HepG2 (cell line): Measurements from ENCODE around the gene IL18RAP. TPM values are rescaled to one million over a fixed set of nuclear protein-coding genes. Genes with fewer than 3 reads are reported as not detected.

ENCODE experiments used
- ATAC-seq: fragments of 200-7000 bp; cut with Tn5 transposase; 3 replicates; pipeline ENCODE4 v1.9.1; 2020; ENCODE audit warnings: mild to moderate bottlenecking, moderate library complexity
- BruUV-seq: library from RNA; stranded (reverse); fragments of 400-500 nt; replicated peaks from 2 replicates; lab custom pipeline; 2021; lab: Mats Ljungman, UMichigan
- CTCF ChIA-PET: fragments of 300-600 bp; formaldehyde crosslinking; extraction: SDS; loops from one replicate; lab custom pipeline; 2021; ENCODE audit warnings: low total read pairs, inconsistent platforms, low intra/inter-chr PET ratio; lab: Yijun Ruan, JAX
- POLR2A ChIA-PET: fragments of 350-600 bp; sonication (Branson Sonifier 250); formaldehyde crosslinking; loops from one replicate; lab custom pipeline; 2020; ENCODE audit warnings: antibody characterized with exemption, inconsistent platforms; lab: Yijun Ruan, JAX
- DNase-seq: peaks from one replicate; pipeline ENCODE4 v3.0.0-alpha.2; 2015; ENCODE audit warnings: low spot score
- FAIRE-seq: peaks from 3 replicates; lab custom pipeline; 2011; peaks lifted over from hg19 to GRCh38; lab: Jason Lieb, UNC
- H2AFZ ChIP-seq: one replicate; pipeline ENCODE4 v1.6.1; 2011; ENCODE audit warnings: low read length, inconsistent platforms
- H3K27ac ChIP-seq: fragments of 300-600 bp; 3 replicates; pipeline ENCODE4 v1.8.0; 2011; ENCODE audit warnings: mixed run types, mild to moderate bottlenecking, mixed read lengths, low read length, inconsistent platforms; ENCODE audit not compliant: insufficient read depth; ENCODE audit errors: extremely low read length
- H3K27me3 ChIP-seq, 2 experiments: fragments of 200-600 bp in 1 of 2; 2 replicates in 1 of 2; 3 replicates in 1 of 2; pipeline versions ENCODE4 v1.6.0 to v1.8.0; 2011; ENCODE audit warnings: low read length in 2 of 2, mild to moderate bottlenecking in 2 of 2, moderate library complexity in 2 of 2, inconsistent platforms in 1 of 2; ENCODE audit not compliant: insufficient read depth in 2 of 2, control insufficient read depth in 1 of 2
- H3K36me3 ChIP-seq, 2 experiments: fragments of 200-600 bp in 1 of 2; replicated peaks in 1 of 2; 2 replicates in 1 of 2; 3 replicates in 1 of 2; pipeline versions ENCODE4 v1.5.1 to v1.8.0; 2011; ENCODE audit warnings: low read length in 2 of 2, inconsistent platforms in 1 of 2; ENCODE audit not compliant: insufficient read depth in 2 of 2, control insufficient read depth in 1 of 2
- H3K4me1 ChIP-seq: 2 replicates; pipeline ENCODE4 v1.5.1; 2012; ENCODE audit warnings: low read length, inconsistent platforms; ENCODE audit not compliant: insufficient read depth
- H3K4me2 ChIP-seq: 2 replicates; pipeline ENCODE4 v1.6.0; 2011; ENCODE audit warnings: low read depth, low read length, inconsistent platforms
- H3K4me3 ChIP-seq, 3 experiments: fragments of 200-600 bp in 1 of 3; sonication (generic), shearing (Covaris generic) in 1 of 3; replicated peaks in 1 of 3; 2 replicates each; pipeline ENCODE4 v1.5.1; 2011 to 2016; ENCODE audit warnings: low read length in 3 of 3, inconsistent platforms in 2 of 3, low read depth in 2 of 3, mild to moderate bottlenecking in 2 of 3, control low read depth in 1 of 3, mixed read lengths in 1 of 3; ENCODE audit not compliant: insufficient read depth in 1 of 3
- H3K79me2 ChIP-seq: one replicate; pipeline ENCODE4 v1.6.1; 2011; ENCODE audit warnings: low read length, inconsistent platforms; ENCODE audit not compliant: insufficient read depth
- H3K9ac ChIP-seq: 2 replicates; pipeline ENCODE4 v1.6.0; 2011; ENCODE audit warnings: mild to moderate bottlenecking, low read depth, low read length, inconsistent platforms; ENCODE audit not compliant: insufficient read depth
- H3K9me3 ChIP-seq: 2 replicates; pipeline ENCODE4 v1.5.1; 2012; ENCODE audit warnings: mild to moderate bottlenecking, low read length
- H4K20me1 ChIP-seq: 2 replicates; pipeline ENCODE4 v1.6.0; 2011; ENCODE audit warnings: inconsistent platforms, mild to moderate bottlenecking, low read length, moderate library complexity; ENCODE audit not compliant: insufficient read depth
- GTF2F1 ChIP-seq: fragments of 150-350 bp; IDR thresholded peaks from 2 replicates; pipeline ENCODE4 v1.6.1; 2014; ENCODE audit warnings: low read length
- IKZF4 ChIP-seq: sonication (generic); formaldehyde crosslinking; IDR thresholded peaks from 2 replicates; pipeline ENCODE4 v1.5.1; 2020; ENCODE audit warnings: borderline replicate concordance, mild to moderate bottlenecking, low read depth, missing genetic modification reagents; ENCODE audit errors: not compliant biosample characterization
- MAFG ChIP-seq: sonication (generic); formaldehyde crosslinking; IDR thresholded peaks from 2 replicates; pipeline ENCODE4 v1.5.1; 2020; ENCODE audit warnings: mild to moderate bottlenecking, missing genetic modification reagents
- STAT5B ChIP-seq: sonication (generic); formaldehyde crosslinking; IDR thresholded peaks from 2 replicates; pipeline ENCODE4 v1.4.0; 2020; ENCODE audit warnings: missing genetic modification reagents
- ZFP1 ChIP-seq: IDR thresholded peaks from 2 replicates; pipeline ENCODE4 v1.6.1; 2016
- ZNF30 ChIP-seq: sonication (generic); formaldehyde crosslinking; IDR thresholded peaks from 2 replicates; pipeline ENCODE4 v1.5.0; 2020; ENCODE audit warnings: mild to moderate bottlenecking, missing genetic modification reagents
- ZNF83 ChIP-seq: sonication (generic); formaldehyde crosslinking; IDR thresholded peaks from 2 replicates; pipeline ENCODE4 v1.4.0; 2020; ENCODE audit warnings: missing genetic modification reagents, mild to moderate bottlenecking, borderline replicate concordance
- WGBS: methylation state at CpG from one replicate; pipeline ENCODE4 v1.1.6; 2017; ENCODE audit warnings: low lambda C conversion rate; 5-methylcytosine and 5-hydroxymethylcytosine counted together
- in situ Hi-C: cut with HindIII; loops from 2 replicates; pipeline ENCODE4 v1.10.0; 2017; ENCODE audit warnings: low pct_unique_long_range_greater_than_20kb; ENCODE audit not compliant: extremely low pct_ligation_motif_present
- intact Hi-C: fragments of 100-400 bp; cut with micrococcal nuclease; formaldehyde crosslinking; loops from one replicate; pipeline ENCODE4 v1.10.0; 2022; ENCODE audit not compliant: unreplicated experiment
- polyA plus RNA-seq, 8 experiments: library from polyadenylated mRNA; depleted of rRNA in 3 of 8; stranded (reverse) in 7 of 8; unstranded in 1 of 8; fragments of >200 nt; fragmentation: Illumina TruSeq in 4 of 8; extraction: Trizol in 4 of 8; gene quantifications; 2 replicates each; pipeline versions ENCODE4 v1.2.1 to v1.2.3, GENCODE V29; 2011 to 2016; ENCODE audit warnings: low read depth in 4 of 8, missing spikeins in 1 of 8, mixed read lengths in 1 of 8; ENCODE audit not compliant: insufficient read depth in 1 of 8
- total RNA-seq, 5 experiments: library from RNA; depleted of rRNA; stranded (reverse); fragments of >200 nt; fragmentation: Illumina TruSeq; extraction: Trizol; gene quantifications; 2 replicates each; pipeline ENCODE4 v1.2.3, GENCODE V29; 2016; ENCODE audit warnings: low read depth in 1 of 5

IL18RAP gene
- total and polyA plus RNA-seq, 2 of the 13 experiments (the other 11 are each of a cell fraction or from before 2014, with no cell fraction given), result 0.05 TPM; not detected in 1

DNA sequence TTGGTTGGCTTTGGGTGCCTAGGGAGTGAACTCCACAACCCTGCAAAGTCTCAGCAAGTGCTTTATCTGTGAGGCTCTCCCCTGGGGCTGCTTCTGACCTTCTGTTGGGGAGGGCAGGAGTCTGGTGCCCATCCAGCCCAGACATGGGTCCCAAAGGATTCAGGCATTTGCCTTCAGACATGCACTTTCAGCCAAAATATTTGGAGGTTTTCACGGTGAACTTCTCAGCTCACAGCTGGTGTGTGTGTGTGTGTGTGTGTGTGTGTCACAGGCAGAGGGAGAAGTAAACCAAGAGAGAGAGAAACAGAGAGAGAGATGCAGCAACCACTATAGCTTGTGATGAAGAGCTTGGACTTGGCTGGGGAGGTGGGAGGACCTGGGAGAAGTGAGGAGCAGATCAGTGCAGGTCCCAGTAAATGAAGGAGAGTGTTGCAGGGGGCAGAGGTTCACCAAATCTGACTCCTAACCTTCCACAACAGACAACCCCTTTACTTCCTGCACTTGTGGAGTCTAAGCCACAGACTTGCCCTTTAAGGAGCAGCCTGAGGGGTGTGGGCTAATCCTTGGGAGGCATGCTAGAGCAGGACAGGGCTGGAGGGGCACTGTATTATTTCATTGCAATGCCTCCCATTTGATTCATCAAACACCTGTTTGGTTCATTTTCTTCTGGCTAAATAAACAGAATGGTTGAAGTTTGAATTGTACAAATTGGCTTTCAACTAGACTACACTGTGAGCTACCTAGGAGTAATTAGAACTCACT lies 64.2 kb downstream of the IL18RAP start (continued):
- no peak for TF ChIP-seq MAFG (CRISPR knock-in tag)
- no peak for TF ChIP-seq ZFP1 (CRISPR knock-in tag)
- TF ChIP-seq ZNF83 (CRISPR knock-in tag), result no peak
- TF ChIP-seq IKZF4 (CRISPR knock-in tag), result no peak
- TF ChIP-seq, all 625 proteins: peak for 0

GRCh38 chr2:102487761-102488462 lies 65.0 kb downstream of the IL18RAP start:
- ChIA-PET POLR2A (no interaction called here), CTCF (no interaction called here)
- no peak overlapping the region for H3K4me2 ChIP-seq
- intact Hi-C loops (no loop called here), in situ Hi-C loops (no loop called here)
- H3K79me2 ChIP-seq, result no peaks in the 10 kb centered on the region
- no peaks in the 10 kb centered on the region for H3K36me3 ChIP-seq
- H3K4me1 ChIP-seq, result no peaks in the 10 kb centered on the region
- FAIRE-seq (no peak), DNase-seq (no peak)
- no TSS peak for BruUV-seq
- H4K20me1 ChIP-seq, result no peaks in the 10 kb centered on the region
- 36% methylated on average over 8 of the region's 8 CpGs for WGBS
- H3K9me3 ChIP-seq, result no peaks in the 10 kb centered on the region
- no peak overlapping the region for H3K27ac ChIP-seq
- H3K9ac ChIP-seq, result no peak overlapping the region
- TF ChIP-seq GTF2F1, result no peak
- TF ChIP-seq, all 625 proteins: peak for 0
- Histone ChIP-seq H2AFZ (no peak overlapping the region), H3K27me3 (no peaks in the 10 kb centered on the region), H3K4me3 (no peak overlapping the region)
- no peak for ATAC-seq

DNA sequence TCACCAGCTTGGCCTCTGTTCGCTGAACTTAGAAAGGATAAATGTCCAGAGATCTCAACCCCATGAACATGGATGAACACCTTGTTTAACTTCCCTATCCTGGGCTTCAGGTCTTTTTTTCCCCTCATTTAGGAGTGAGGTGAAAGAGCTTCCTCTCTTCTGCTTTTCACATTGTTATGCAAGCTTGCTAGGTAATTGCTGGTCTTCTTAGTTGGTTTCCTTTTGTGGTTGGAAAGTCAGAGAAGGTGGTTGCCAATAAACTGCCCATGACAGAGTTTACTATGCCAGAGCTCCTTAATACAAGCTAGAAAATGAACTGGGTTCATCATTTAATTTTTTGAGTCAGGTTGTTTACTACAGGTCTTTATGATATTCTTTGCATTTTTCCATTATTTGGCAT lies 66.7 kb downstream of the IL18RAP start:
- in situ Hi-C loops (no loop called here), intact Hi-C loops (no loop called here)
- ChIA-PET POLR2A (no interaction called here), CTCF (no interaction called here)
- no peak overlapping the region for H3K9ac ChIP-seq
- no TSS peak for BruUV-seq
- H4K20me1 ChIP-seq, result no peaks in the 10 kb centered on the region
- no peaks in the 10 kb centered on the region for H3K27me3 ChIP-seq
- ATAC-seq, result no peak
- H3K4me1 ChIP-seq, result no peaks in the 10 kb centered on the region
- no peak overlapping the region for H3K4me2 ChIP-seq
- TF ChIP-seq STAT5B (CRISPR knock-in tag) (no peak), ZNF30 (no peak)
- H3K79me2 ChIP-seq, result no peaks in the 10 kb centered on the region
- FAIRE-seq, result no peak
- H2AFZ ChIP-seq, result no peak overlapping the region
- H3K36me3 ChIP-seq, result no peaks in the 10 kb centered on the region
- no peak overlapping the region for H3K4me3 ChIP-seq
- no peaks in the 10 kb centered on the region for H3K9me3 ChIP-seq
- no peak overlapping the region for H3K27ac ChIP-seq
- no peak for DNase-seq
- WGBS, result 0% methylated on average over 1 of the region's 1 CpG
